GM12878 (cell line): ENCODE results near the gene CLEC2B. TPM values are rescaled to one million over a fixed set of nuclear protein-coding genes. Genes with fewer than 3 reads are reported as not detected.

Experiments used
- ATAC-seq: fragments of 200-7000 bp; cut with Tn5 transposase; 3 replicates; pipeline ENCODE4 v1.9.1; 2020; ENCODE audit warnings: mild to moderate bottlenecking, moderate library complexity
- BruUV-seq: library from RNA; stranded (reverse); fragments of 400-500 nt; replicated peaks from 2 replicates; lab custom pipeline; 2021; lab: Mats Ljungman, UMichigan
- CTCF ChIA-PET: fragments of 300-600 bp; sonication (Branson Sonifier 250); formaldehyde crosslinking; extraction: SDS; loops from one replicate; lab custom pipeline; 2021; ENCODE audit warnings: inconsistent platforms; lab: Yijun Ruan, JAX
- POLR2A ChIA-PET: fragments of 350-600 bp; formaldehyde crosslinking; extraction: SDS; loops from one replicate; lab custom pipeline; 2021; ENCODE audit warnings: inconsistent platforms; lab: Charles Lee
- RAD21 ChIA-PET: fragments of 300-600 bp; sonication (Branson Sonifier 250); formaldehyde crosslinking; loops from one replicate; lab custom pipeline; 2023; ENCODE audit warnings: antibody characterized with exemption; ENCODE audit not compliant: unreplicated experiment; lab: Charles Lee
- SMC1A ChIA-PET: fragments of 300-600 bp; sonication (Branson Sonifier 250); formaldehyde crosslinking; loops from one replicate; lab custom pipeline; 2023; ENCODE audit not compliant: unreplicated experiment, uncharacterized antibody; lab: Charles Lee
- DNase-seq: peaks from one replicate; pipeline ENCODE4 v3.0.0-alpha.2; 2011; ENCODE audit warnings: low read depth, low spot score
- FAIRE-seq: peaks from 3 replicates; lab custom pipeline; 2011; peaks lifted over from hg19 to GRCh38; lab: Jason Lieb, UNC
- H2AFZ ChIP-seq: 2 replicates; pipeline ENCODE4 v1.6.0; 2011; ENCODE audit warnings: low read depth, low read length, control low read depth; ENCODE audit not compliant: control insufficient read depth
- H3K27ac ChIP-seq: 2 replicates; pipeline ENCODE4 v1.5.1; 2011; ENCODE audit warnings: control low read depth; ENCODE audit not compliant: control insufficient read depth, insufficient read depth
- H3K27me3 ChIP-seq, 2 experiments: replicated peaks in 1 of 2; 2 replicates each; pipeline versions ENCODE4 v1.6.0 to v1.6.1; 2011; ENCODE audit warnings: low read length in 1 of 2; ENCODE audit not compliant: control insufficient read depth in 2 of 2, insufficient read depth in 2 of 2
- H3K36me3 ChIP-seq, 2 experiments: 2 replicates each; pipeline ENCODE4 v1.5.1; 2011; ENCODE audit warnings: low read length in 1 of 2; ENCODE audit not compliant: control insufficient read depth in 2 of 2, insufficient read depth in 2 of 2
- H3K4me1 ChIP-seq: 2 replicates; pipeline ENCODE4 v1.6.1; 2011; ENCODE audit warnings: mild to moderate bottlenecking, low read length, moderate library complexity, mixed read lengths; ENCODE audit not compliant: control insufficient read depth, insufficient read depth
- H3K4me2 ChIP-seq: 2 replicates; pipeline ENCODE4 v1.6.0; 2011; ENCODE audit warnings: control low read depth; ENCODE audit not compliant: control insufficient read depth, insufficient read depth
- H3K4me3 ChIP-seq: fragments of 200-600 bp; sonication (generic); 2 replicates; pipeline ENCODE4 v1.5.1; 2016
- H3K79me2 ChIP-seq: 2 replicates; pipeline ENCODE4 v1.6.0; 2011; ENCODE audit warnings: low read length; ENCODE audit not compliant: control insufficient read depth, insufficient read depth
- H3K9ac ChIP-seq: 2 replicates; pipeline ENCODE4 v1.8.0; 2011; ENCODE audit warnings: low read length, control low read depth, mixed read lengths; ENCODE audit not compliant: control insufficient read depth, insufficient read depth
- H3K9me3 ChIP-seq: replicated peaks from 3 replicates; pipeline ENCODE4 v1.5.1; 2011; ENCODE audit warnings: mild to moderate bottlenecking, low read length; ENCODE audit not compliant: control insufficient read depth, insufficient read depth
- H4K20me1 ChIP-seq: 2 replicates; pipeline ENCODE4 v1.6.0; 2011; ENCODE audit not compliant: control insufficient read depth, insufficient read depth
- ASH2L ChIP-seq: fragments of 300-600, 200-600 bp; sonication (generic); IDR thresholded peaks from 2 replicates; pipeline ENCODE4 v1.6.1; 2017; ENCODE audit warnings: low read depth, mild to moderate bottlenecking, borderline replicate concordance
- ATF7 ChIP-seq: fragments of 450-650 bp; IDR thresholded peaks from 2 replicates; pipeline ENCODE4 v1.6.1; 2016; ENCODE audit warnings: low read depth, mild to moderate bottlenecking
- CREM ChIP-seq: IDR thresholded peaks from 2 replicates; pipeline ENCODE4 v1.6.1; 2014; ENCODE audit warnings: antibody characterized with exemption, low read depth
- JUND ChIP-seq: IDR thresholded peaks from 2 replicates; pipeline ENCODE4 v1.6.1; 2012; ENCODE audit warnings: low read depth, mild to moderate bottlenecking, low read length, improper control_type of control experiment, moderate library complexity
- KAT2A ChIP-seq: conservative IDR thresholded peaks from 2 replicates; pipeline ENCODE4 v1.6.1; 2011; ENCODE audit warnings: low read depth, low read length; ENCODE audit not compliant: control insufficient read depth
- LARP7 ChIP-seq: fragments of 450-650 bp; IDR thresholded peaks from 2 replicates; pipeline ENCODE4 v1.6.1; 2017; ENCODE audit warnings: mild to moderate bottlenecking
- MYB ChIP-seq: fragments of 150-350 bp; IDR thresholded peaks from 2 replicates; pipeline ENCODE4 v1.6.1; 2014; ENCODE audit warnings: mild to moderate bottlenecking, low read depth, low read length, borderline replicate concordance
- POLR2AphosphoS5 ChIP-seq: IDR thresholded peaks from 2 replicates; pipeline ENCODE4 v1.6.1; 2011; ENCODE audit warnings: mild to moderate bottlenecking, low read length, inconsistent platforms
- TCF7 ChIP-seq: IDR thresholded peaks from 2 replicates; pipeline ENCODE4 v1.6.1; 2014; ENCODE audit warnings: antibody characterized with exemption, borderline replicate concordance
- WGBS: methylation state at CpG from one replicate; pipeline ENCODE4 v1.1.6; 2016; ENCODE audit warnings: low lambda C conversion rate; ENCODE audit not compliant: insufficient replicate concordance, insufficient coverage; ENCODE audit errors: missing lambda C conversion rate; 5-methylcytosine and 5-hydroxymethylcytosine counted together
- in situ Hi-C: fragments of 300-500 bp; cut with MboI; formaldehyde crosslinking; loops from 9 replicates; pipeline ENCODE4 v1.14.3; 2018; ENCODE audit warnings: mixed read lengths
- intact Hi-C: fragments of 100-400 bp; cut with micrococcal nuclease; formaldehyde crosslinking; loops from one replicate; pipeline ENCODE4 v1.14.2; 2022; ENCODE audit not compliant: unreplicated experiment
- polyA plus RNA-seq, 11 experiments: library from polyadenylated mRNA; depleted of rRNA in 4 of 11; unstranded in 6 of 11; stranded (reverse) in 5 of 11; fragments of >200 nt; fragmentation: Nextera tagmentation in 4 of 11; fragmentation: Illumina TruSeq in 1 of 11; extraction: Ambion mirVana in 4 of 11; extraction: Trizol in 1 of 11; gene quantifications; 1 replicate in 1 of 11; 2 replicates in 10 of 11; pipeline versions ENCODE4 v1.2.1 to v1.2.3, GENCODE V29; 2011 to 2016; ENCODE audit warnings: inconsistent platforms in 2 of 11, missing spikeins in 2 of 11, low read depth in 1 of 11
- total RNA-seq, 4 experiments: library from RNA; depleted of rRNA in 3 of 4; stranded (reverse); fragments of >200 nt in 3 of 4; fragmentation: Illumina TruSeq in 1 of 4; extraction: Trizol in 1 of 4; gene quantifications; 2 replicates each; pipeline versions ENCODE4 v1.2.1 to v1.2.3, GENCODE V29; 2013 to 2021
- TF ChIP-seq, protein P1 (sequence below): fragments of 150-350 bp; IDR thresholded peaks from 2 replicates; pipeline ENCODE4 v1.6.1; 2014; ENCODE audit warnings: mild to moderate bottlenecking, low read depth, low read length
- TF ChIP-seq, protein P2 (sequence below): fragments of 450-650 bp; IDR thresholded peaks from 2 replicates; pipeline ENCODE4 v1.6.1; 2018; ENCODE audit warnings: mild to moderate bottlenecking, low read depth, moderate library complexity; ENCODE audit not compliant: partially characterized antibody

CLEC2B gene
- total and polyA plus RNA-seq, 10 of the 15 experiments (the other 5 are each of a cell fraction or from before 2014, with no cell fraction given) = 7.1 to 21.6 (median 12.0) TPM

DNA sequence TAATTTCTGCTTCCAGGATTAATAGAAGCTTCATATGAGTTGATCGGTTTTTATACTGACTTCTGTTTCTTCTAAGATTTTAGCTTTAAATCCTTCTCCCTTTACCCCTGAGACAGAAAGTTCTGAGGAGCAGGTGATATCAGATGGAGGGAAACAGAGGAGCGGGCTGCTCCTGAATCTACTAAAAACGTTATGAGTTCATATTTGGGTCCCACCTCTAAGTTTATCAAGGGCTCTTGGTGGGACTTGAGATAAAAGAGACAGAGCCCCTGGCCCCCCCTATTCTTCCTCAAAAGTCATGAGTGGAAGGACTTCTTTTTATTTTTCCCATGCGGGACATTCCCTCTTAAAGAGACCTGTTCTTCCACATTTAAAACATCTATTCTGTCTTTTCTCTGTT, 39.2 kb upstream of the CLEC2B start:
- ChIA-PET RAD21 (no interaction called here), SMC1A (interaction anchor here (3.0 kb wide), 1 partner anchor 12 kb away, joined by 10 read pairs; no protein-coding TSS in a partner anchor), POLR2A (no interaction called here), CTCF (interaction anchor here (0.7 to 1.7 kb wide), 4 partner anchors 14 to 231 kb away, joined by 3 to 4 read pairs (median 4); no protein-coding TSS in a partner anchor)
- H3K27me3 ChIP-seq = no peaks in the 10 kb centered on the region
- FAIRE-seq = no peak
- no peak overlapping the region for H3K27ac ChIP-seq
- 73% methylated on average over 4 of the region's 4 CpGs for WGBS
- DNase-seq = no peak
- H3K9ac ChIP-seq = no peak overlapping the region
- BruUV-seq = no TSS peak
- in situ Hi-C loops = no loop called here
- no peaks in the 10 kb centered on the region for H4K20me1 ChIP-seq
- H3K36me3 ChIP-seq = no peaks in the 10 kb centered on the region
- H3K4me1 ChIP-seq = no peaks in the 10 kb centered on the region
- peaks cover 20% of the 10 kb centered on the region for H3K9me3 ChIP-seq
- TF ChIP-seq LARP7 (no peak), MYB (no peak), KAT2A (no peak), ASH2L (no peak), ATF7 (no peak), JUND (no peak), TCF7 (no peak), CREM (no peak), POLR2AphosphoS5 (no peak)
- TF ChIP-seq, protein P1, sequence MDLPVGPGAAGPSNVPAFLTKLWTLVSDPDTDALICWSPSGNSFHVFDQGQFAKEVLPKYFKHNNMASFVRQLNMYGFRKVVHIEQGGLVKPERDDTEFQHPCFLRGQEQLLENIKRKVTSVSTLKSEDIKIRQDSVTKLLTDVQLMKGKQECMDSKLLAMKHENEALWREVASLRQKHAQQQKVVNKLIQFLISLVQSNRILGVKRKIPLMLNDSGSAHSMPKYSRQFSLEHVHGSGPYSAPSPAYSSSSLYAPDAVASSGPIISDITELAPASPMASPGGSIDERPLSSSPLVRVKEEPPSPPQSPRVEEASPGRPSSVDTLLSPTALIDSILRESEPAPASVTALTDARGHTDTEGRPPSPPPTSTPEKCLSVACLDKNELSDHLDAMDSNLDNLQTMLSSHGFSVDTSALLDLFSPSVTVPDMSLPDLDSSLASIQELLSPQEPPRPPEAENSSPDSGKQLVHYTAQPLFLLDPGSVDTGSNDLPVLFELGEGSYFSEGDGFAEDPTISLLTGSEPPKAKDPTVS = no peak
- TF ChIP-seq, protein P2, sequence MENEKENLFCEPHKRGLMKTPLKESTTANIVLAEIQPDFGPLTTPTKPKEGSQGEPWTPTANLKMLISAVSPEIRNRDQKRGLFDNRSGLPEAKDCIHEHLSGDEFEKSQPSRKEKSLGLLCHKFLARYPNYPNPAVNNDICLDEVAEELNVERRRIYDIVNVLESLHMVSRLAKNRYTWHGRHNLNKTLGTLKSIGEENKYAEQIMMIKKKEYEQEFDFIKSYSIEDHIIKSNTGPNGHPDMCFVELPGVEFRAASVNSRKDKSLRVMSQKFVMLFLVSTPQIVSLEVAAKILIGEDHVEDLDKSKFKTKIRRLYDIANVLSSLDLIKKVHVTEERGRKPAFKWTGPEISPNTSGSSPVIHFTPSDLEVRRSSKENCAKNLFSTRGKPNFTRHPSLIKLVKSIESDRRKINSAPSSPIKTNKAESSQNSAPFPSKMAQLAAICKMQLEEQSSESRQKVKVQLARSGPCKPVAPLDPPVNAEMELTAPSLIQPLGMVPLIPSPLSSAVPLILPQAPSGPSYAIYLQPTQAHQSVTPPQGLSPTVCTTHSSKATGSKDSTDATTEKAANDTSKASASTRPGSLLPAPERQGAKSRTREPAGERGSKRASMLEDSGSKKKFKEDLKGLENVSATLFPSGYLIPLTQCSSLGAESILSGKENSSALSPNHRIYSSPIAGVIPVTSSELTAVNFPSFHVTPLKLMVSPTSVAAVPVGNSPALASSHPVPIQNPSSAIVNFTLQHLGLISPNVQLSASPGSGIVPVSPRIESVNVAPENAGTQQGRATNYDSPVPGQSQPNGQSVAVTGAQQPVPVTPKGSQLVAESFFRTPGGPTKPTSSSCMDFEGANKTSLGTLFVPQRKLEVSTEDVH = no peak
- no peaks in the 10 kb centered on the region for H3K79me2 ChIP-seq
- intact Hi-C loops = no loop called here
- no peak overlapping the region for H2AFZ ChIP-seq
- no peak overlapping the region for H3K4me3 ChIP-seq
- no peak for ATAC-seq
- no peak overlapping the region for H3K4me2 ChIP-seq
